GM12878 (cell line): ENCODE results near the gene RALB. TPM values are rescaled to one million over a fixed set of nuclear protein-coding genes. Genes with fewer than 3 reads are reported as not detected.
A peak's percentile ranks its signal among the peaks of the same experiment; 100 is the strongest.

Experiments
- ATAC-seq: fragments of 200-7000 bp; cut with Tn5 transposase; 3 replicates; pipeline ENCODE4 v1.9.1; 2020; ENCODE audit warnings: mild to moderate bottlenecking, moderate library complexity
- BruUV-seq: library from RNA; stranded (reverse); fragments of 400-500 nt; replicated peaks from 2 replicates; lab custom pipeline; 2021; lab: Mats Ljungman, UMichigan
- CTCF ChIA-PET: fragments of 300-600 bp; sonication (Branson Sonifier 250); formaldehyde crosslinking; extraction: SDS; loops from one replicate; lab custom pipeline; 2021; ENCODE audit warnings: inconsistent platforms; lab: Yijun Ruan, JAX
- POLR2A ChIA-PET: fragments of 350-600 bp; formaldehyde crosslinking; extraction: SDS; loops from one replicate; lab custom pipeline; 2021; ENCODE audit warnings: inconsistent platforms; lab: Charles Lee
- RAD21 ChIA-PET: fragments of 300-600 bp; sonication (Branson Sonifier 250); formaldehyde crosslinking; loops from one replicate; lab custom pipeline; 2023; ENCODE audit warnings: antibody characterized with exemption; ENCODE audit not compliant: unreplicated experiment; lab: Charles Lee
- SMC1A ChIA-PET: fragments of 300-600 bp; sonication (Branson Sonifier 250); formaldehyde crosslinking; loops from one replicate; lab custom pipeline; 2023; ENCODE audit not compliant: unreplicated experiment, uncharacterized antibody; lab: Charles Lee
- DNase-seq: peaks from one replicate; pipeline ENCODE4 v3.0.0-alpha.2; 2011; ENCODE audit warnings: low read depth, low spot score
- FAIRE-seq: peaks from 3 replicates; lab custom pipeline; 2011; peaks lifted over from hg19 to GRCh38; lab: Jason Lieb, UNC
- H2AFZ ChIP-seq: 2 replicates; pipeline ENCODE4 v1.6.0; 2011; ENCODE audit warnings: low read depth, low read length, control low read depth; ENCODE audit not compliant: control insufficient read depth
- H3K27ac ChIP-seq: 2 replicates; pipeline ENCODE4 v1.5.1; 2011; ENCODE audit warnings: control low read depth; ENCODE audit not compliant: control insufficient read depth, insufficient read depth
- H3K27me3 ChIP-seq, 2 experiments: replicated peaks in 1 of 2; 2 replicates each; pipeline versions ENCODE4 v1.6.0 to v1.6.1; 2011; ENCODE audit warnings: low read length in 1 of 2; ENCODE audit not compliant: control insufficient read depth in 2 of 2, insufficient read depth in 2 of 2
- H3K36me3 ChIP-seq, 2 experiments: 2 replicates each; pipeline ENCODE4 v1.5.1; 2011; ENCODE audit warnings: low read length in 1 of 2; ENCODE audit not compliant: control insufficient read depth in 2 of 2, insufficient read depth in 2 of 2
- H3K4me1 ChIP-seq: 2 replicates; pipeline ENCODE4 v1.6.1; 2011; ENCODE audit warnings: mild to moderate bottlenecking, low read length, moderate library complexity, mixed read lengths; ENCODE audit not compliant: control insufficient read depth, insufficient read depth
- H3K4me2 ChIP-seq: 2 replicates; pipeline ENCODE4 v1.6.0; 2011; ENCODE audit warnings: control low read depth; ENCODE audit not compliant: control insufficient read depth, insufficient read depth
- H3K4me3 ChIP-seq: fragments of 200-600 bp; sonication (generic); 2 replicates; pipeline ENCODE4 v1.5.1; 2016
- H3K79me2 ChIP-seq: 2 replicates; pipeline ENCODE4 v1.6.0; 2011; ENCODE audit warnings: low read length; ENCODE audit not compliant: control insufficient read depth, insufficient read depth
- H3K9ac ChIP-seq: 2 replicates; pipeline ENCODE4 v1.8.0; 2011; ENCODE audit warnings: low read length, control low read depth, mixed read lengths; ENCODE audit not compliant: control insufficient read depth, insufficient read depth
- H3K9me3 ChIP-seq: replicated peaks from 3 replicates; pipeline ENCODE4 v1.5.1; 2011; ENCODE audit warnings: mild to moderate bottlenecking, low read length; ENCODE audit not compliant: control insufficient read depth, insufficient read depth
- H4K20me1 ChIP-seq: 2 replicates; pipeline ENCODE4 v1.6.0; 2011; ENCODE audit not compliant: control insufficient read depth, insufficient read depth
- ATF3 ChIP-seq: IDR thresholded peaks from 2 replicates; pipeline ENCODE4 v1.6.1; 2011; ENCODE audit warnings: low read depth, mild to moderate bottlenecking, low read length, moderate library complexity, borderline replicate concordance; ENCODE audit errors: extremely low read depth
- BCL11A ChIP-seq: IDR thresholded peaks from 2 replicates; pipeline ENCODE4 v1.6.1; 2011; ENCODE audit warnings: low read depth, low read length
- CBX5 ChIP-seq: sonication (generic); IDR thresholded peaks from 2 replicates; pipeline ENCODE4 v1.6.1; 2016; ENCODE audit warnings: low read depth, moderate library complexity, mild to moderate bottlenecking, inconsistent platforms
- CHD1 ChIP-seq: IDR thresholded peaks from 2 replicates; pipeline ENCODE4 v1.6.1; 2012; ENCODE audit warnings: low read depth, low read length, improper control_type of control experiment
- E4F1 ChIP-seq: fragments of 450-650 bp; IDR thresholded peaks from 2 replicates; pipeline ENCODE4 v1.6.1; 2018; ENCODE audit warnings: borderline replicate concordance, mild to moderate bottlenecking; ENCODE audit not compliant: partially characterized antibody
- GABPA ChIP-seq: IDR thresholded peaks from 2 replicates; pipeline ENCODE4 v1.6.1; 2014; ENCODE audit warnings: antibody characterized with exemption, low read depth, mild to moderate bottlenecking, inconsistent platforms
- IKZF1 ChIP-seq: fragments of 450-650 bp; conservative IDR thresholded peaks from 2 replicates; pipeline ENCODE4 v1.6.1; 2017; ENCODE audit warnings: antibody characterized with exemption, mild to moderate bottlenecking
- JUND ChIP-seq: IDR thresholded peaks from 2 replicates; pipeline ENCODE4 v1.6.1; 2012; ENCODE audit warnings: low read depth, mild to moderate bottlenecking, low read length, improper control_type of control experiment, moderate library complexity
- MYB ChIP-seq: fragments of 150-350 bp; IDR thresholded peaks from 2 replicates; pipeline ENCODE4 v1.6.1; 2014; ENCODE audit warnings: mild to moderate bottlenecking, low read depth, low read length, borderline replicate concordance
- NR2C1 ChIP-seq: fragments of 450-650 bp; IDR thresholded peaks from 2 replicates; pipeline ENCODE4 v1.6.1; 2017; ENCODE audit warnings: antibody characterized with exemption, mild to moderate bottlenecking, moderate library complexity
- NR2C2 ChIP-seq: IDR thresholded peaks from 2 replicates; pipeline ENCODE4 v1.6.1; 2011; ENCODE audit warnings: borderline replicate concordance, low read depth; ENCODE audit not compliant: control insufficient read depth, insufficient read length
- PAX5 ChIP-seq: IDR thresholded peaks from 2 replicates; pipeline ENCODE4 v1.6.1; 2011; ENCODE audit warnings: low read depth, low read length, borderline replicate concordance
- PAX8 ChIP-seq: fragments of 450-650 bp; IDR thresholded peaks from 2 replicates; pipeline ENCODE4 v1.6.1; 2017; ENCODE audit warnings: mild to moderate bottlenecking, moderate library complexity
- RELB ChIP-seq: fragments of 450-650 bp; IDR thresholded peaks from 2 replicates; pipeline ENCODE4 v1.6.1; 2017; ENCODE audit warnings: low read depth, mild to moderate bottlenecking, moderate library complexity
- RFX5 ChIP-seq: IDR thresholded peaks from 2 replicates; pipeline ENCODE4 v1.6.1; 2011; ENCODE audit warnings: low read depth, low read length, improper control_type of control experiment
- SRF ChIP-seq, 2 experiments: IDR thresholded peaks; 2 replicates each; pipeline ENCODE4 v1.6.1; 2011; ENCODE audit warnings: low read depth in 2 of 2, low read length in 2 of 2, mild to moderate bottlenecking in 1 of 2, moderate library complexity in 1 of 2
- SUZ12 ChIP-seq: fragments of 200-600 bp; sonication (generic); IDR thresholded peaks from one replicate; pipeline ENCODE4 v1.6.1; 2018; ENCODE audit warnings: antibody characterized with exemption, mild to moderate bottlenecking; ENCODE audit not compliant: unreplicated experiment
- WGBS: methylation state at CpG from one replicate; pipeline ENCODE4 v1.1.6; 2016; ENCODE audit warnings: low lambda C conversion rate; ENCODE audit not compliant: insufficient replicate concordance, insufficient coverage; ENCODE audit errors: missing lambda C conversion rate; 5-methylcytosine and 5-hydroxymethylcytosine counted together
- in situ Hi-C: fragments of 300-500 bp; cut with MboI; formaldehyde crosslinking; loops from 9 replicates; pipeline ENCODE4 v1.14.3; 2018; ENCODE audit warnings: mixed read lengths
- intact Hi-C: fragments of 100-400 bp; cut with micrococcal nuclease; formaldehyde crosslinking; loops from one replicate; pipeline ENCODE4 v1.14.2; 2022; ENCODE audit not compliant: unreplicated experiment
- polyA plus RNA-seq, 11 experiments: library from polyadenylated mRNA; depleted of rRNA in 4 of 11; unstranded in 6 of 11; stranded (reverse) in 5 of 11; fragments of >200 nt; fragmentation: Nextera tagmentation in 4 of 11; fragmentation: Illumina TruSeq in 1 of 11; extraction: Ambion mirVana in 4 of 11; extraction: Trizol in 1 of 11; gene quantifications; 1 replicate in 1 of 11; 2 replicates in 10 of 11; pipeline versions ENCODE4 v1.2.1 to v1.2.3, GENCODE V29; 2011 to 2016; ENCODE audit warnings: inconsistent platforms in 2 of 11, missing spikeins in 2 of 11, low read depth in 1 of 11
- total RNA-seq, 4 experiments: library from RNA; depleted of rRNA in 3 of 4; stranded (reverse); fragments of >200 nt in 3 of 4; fragmentation: Illumina TruSeq in 1 of 4; extraction: Trizol in 1 of 4; gene quantifications; 2 replicates each; pipeline versions ENCODE4 v1.2.1 to v1.2.3, GENCODE V29; 2013 to 2021
- TF ChIP-seq, protein P1 (sequence below): IDR thresholded peaks from 2 replicates; pipeline ENCODE4 v1.6.1; 2011; ENCODE audit warnings: borderline replicate concordance, low read depth, mild to moderate bottlenecking, moderate library complexity, mixed read lengths, low read length; ENCODE audit not compliant: insufficient read depth; ENCODE audit errors: extremely low read length

The RALB gene
- total and polyA plus RNA-seq, 10 of the 15 experiments (the other 5 are each of a cell fraction or from before 2014, with no cell fraction given): 8.3 to 54.0 (median 24.2) TPM

- TF ChIP-seq NR2C2 (no peak), GABPA (no peak), IKZF1 (no peak), CHD1 (no peak)
Measured at GRCh38 chr2:120342446-120342845, 89.8 kb downstream of the RALB start (continued).

GRCh38 chr2:120343100-120343432 is 90.4 kb downstream of the RALB start:
- FAIRE-seq: no peak
- WGBS: 25% methylated on average over 5 of the region's 5 CpGs
- Histone ChIP-seq H3K36me3 (no peaks in the 10 kb centered on the region; a peak in 1 of 4 replicates), H2AFZ (no peak overlapping the region), H4K20me1 (no peaks in the 10 kb centered on the region), H3K27ac (no peak overlapping the region), H3K9me3 (no peaks in the 10 kb centered on the region), H3K4me2 (no peak overlapping the region), H3K4me1 (no peaks in the 10 kb centered on the region), H3K79me2 (no peaks in the 10 kb centered on the region), H3K9ac (no peak overlapping the region), H3K27me3 (peaks cover 14 to 21% of the 10 kb centered on the region in 2 experiments), H3K4me3 (no peak overlapping the region)
- ATAC-seq: peak; percentile 16; the same call in 1 of the 3 replicates
- POLR2A ChIA-PET: no interaction called here
- in situ Hi-C loops (no loop called here), intact Hi-C loops (loop anchor here (5.0 to 10.0 kb wide), 2 partner anchors 212 to 339 kb away; no protein-coding TSS in a partner anchor)
- DNase-seq: no peak
- RAD21 ChIA-PET: interaction anchor here (1.1 to 1.2 kb wide), 2 partner anchors 333 to 334 kb away, joined by 3 read pairs; no protein-coding TSS in a partner anchor
- SMC1A ChIA-PET: interaction anchor here (0.9 kb wide), 1 partner anchor 85 kb away, joined by 3 read pairs; no protein-coding TSS in a partner anchor
- CTCF ChIA-PET: interaction anchor here (0.7 to 1.4 kb wide), 3 partner anchors 11 to 696 kb away, joined by 3 read pairs; no protein-coding TSS in a partner anchor
- BruUV-seq: no TSS peak
- TF ChIP-seq CBX5 (no peak), JUND (no peak), PAX8 (no peak), ATF3 (no peak), SRF (IDR thresholded peaks at IDR 0.05; ENCODE audit: low read depth in 2 of 2, low read length in 2 of 2) (no peak), PAX5 (no peak), NR2C2 (no peak), GABPA (no peak), BCL11A (no peak), RFX5 (no peak), E4F1 (no peak), RELB (no peak), MYB (no peak), SUZ12 (no peak), NR2C1 (no peak)
- TF ChIP-seq, protein P1, sequence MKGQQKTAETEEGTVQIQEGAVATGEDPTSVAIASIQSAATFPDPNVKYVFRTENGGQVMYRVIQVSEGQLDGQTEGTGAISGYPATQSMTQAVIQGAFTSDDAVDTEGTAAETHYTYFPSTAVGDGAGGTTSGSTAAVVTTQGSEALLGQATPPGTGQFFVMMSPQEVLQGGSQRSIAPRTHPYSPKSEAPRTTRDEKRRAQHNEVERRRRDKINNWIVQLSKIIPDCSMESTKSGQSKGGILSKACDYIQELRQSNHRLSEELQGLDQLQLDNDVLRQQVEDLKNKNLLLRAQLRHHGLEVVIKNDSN: no peak
